Kidney (tissue), 14 donors: ENCODE results near the gene ZNF618. TPM values are rescaled to one million over a fixed set of nuclear protein-coding genes. Genes with fewer than 3 reads are reported as not detected.

Source experiments
- DNase-seq, 5 donors: peaks; one replicate each; pipeline ENCODE4 v3.0.0-alpha.2; 2013 to 2020
- FAIRE-seq: peaks from 2 replicates; lab custom pipeline; 2012; peaks lifted over from hg19 to GRCh38; lab: Jason Lieb, UNC
- H3K27ac ChIP-seq, 2 donors: one replicate each; pipeline ENCODE4 v1.7.0; 2013; ENCODE audit warnings: low read depth in 2 of 2, low read length in 2 of 2, inconsistent platforms in 1 of 2
- H3K27me3 ChIP-seq: one replicate; pipeline ENCODE4 v1.7.1; 2013; ENCODE audit warnings: low read length, inconsistent platforms; ENCODE audit not compliant: control insufficient read depth, insufficient read depth
- H3K36me3 ChIP-seq, 3 donors: one replicate each; pipeline versions ENCODE4 v1.7.0 to v1.7.1; 2013; ENCODE audit warnings: low read length in 3 of 3, control low read depth in 1 of 3, inconsistent platforms in 1 of 3; ENCODE audit not compliant: insufficient read depth in 3 of 3, control insufficient read depth in 2 of 3
- H3K4me1 ChIP-seq, 3 donors: one replicate each; pipeline versions ENCODE4 v1.7.0 to v1.7.1; 2013; ENCODE audit warnings: low read length in 3 of 3, inconsistent platforms in 1 of 3, low read depth in 1 of 3; ENCODE audit not compliant: control insufficient read depth in 2 of 3, insufficient read depth in 2 of 3
- H3K4me3 ChIP-seq, 3 donors: one replicate each; pipeline versions ENCODE4 v1.7.0 to v1.8.1; 2013; ENCODE audit warnings: low read length in 3 of 3, control low read depth in 1 of 3, inconsistent platforms in 1 of 3
- H3K9ac ChIP-seq, 3 donors: one replicate each; pipeline versions ENCODE4 v1.7.0 to v1.7.1; 2013; ENCODE audit warnings: low read length in 3 of 3, control low read depth in 1 of 3, inconsistent platforms in 1 of 3
- H3K9me3 ChIP-seq, 3 donors: one replicate each; pipeline versions ENCODE4 v1.7.0 to v1.7.1; 2013; ENCODE audit warnings: low read length in 3 of 3, control low read depth in 1 of 3, inconsistent platforms in 1 of 3; ENCODE audit not compliant: control insufficient read depth in 2 of 3, insufficient read depth in 1 of 3
- intact Hi-C: fragments of 100-400 bp; cut with DNase I; formaldehyde crosslinking; loops from one replicate; pipeline ENCODE4 v1.11.1; 2022
- polyA plus RNA-seq: library from polyadenylated mRNA; stranded (reverse); fragments of 350-450 nt; fragmentation: Illumina TruSeq; extraction: RNeasy Lipid Tissue Mini Kit (QIAGEN cat#74804); gene quantifications from one replicate; pipeline ENCODE4 v1.2.3, GENCODE V29; 2014; ENCODE audit warnings: low read depth, low replicate concordance; ENCODE audit not compliant: insufficient read depth
- total RNA-seq: library from RNA; stranded (reverse); fragmentation: NEBNext Ultra II Directional; extraction: Animal tissue kit (Norgen Biotek cat#: 25700); gene quantifications from one replicate; pipeline ENCODE4 v1.2.1, GENCODE V29; 2021
- TF ChIP-seq, protein P1 (sequence below): IDR thresholded peaks from 3 replicates; pipeline ENCODE4 v1.5.1; 2012; ENCODE audit warnings: mild to moderate bottlenecking, moderate library complexity, borderline replicate concordance; ENCODE audit not compliant: insufficient read depth; ENCODE audit errors: extremely low read depth
- donor health status: control.
- donor health status: control.
- donor health status: control.
- donor health status: control.
- donor health status: control.
- donor health status: DM: yes; HTN: yes; CAD: no.
- donor health status: Normal renal cell carcinoma (clear cell type).

Gene ZNF618
- total and polyA plus RNA-seq, 2 donors from 2014 or later, result 5.6 to 31.9 TPM

DNA sequence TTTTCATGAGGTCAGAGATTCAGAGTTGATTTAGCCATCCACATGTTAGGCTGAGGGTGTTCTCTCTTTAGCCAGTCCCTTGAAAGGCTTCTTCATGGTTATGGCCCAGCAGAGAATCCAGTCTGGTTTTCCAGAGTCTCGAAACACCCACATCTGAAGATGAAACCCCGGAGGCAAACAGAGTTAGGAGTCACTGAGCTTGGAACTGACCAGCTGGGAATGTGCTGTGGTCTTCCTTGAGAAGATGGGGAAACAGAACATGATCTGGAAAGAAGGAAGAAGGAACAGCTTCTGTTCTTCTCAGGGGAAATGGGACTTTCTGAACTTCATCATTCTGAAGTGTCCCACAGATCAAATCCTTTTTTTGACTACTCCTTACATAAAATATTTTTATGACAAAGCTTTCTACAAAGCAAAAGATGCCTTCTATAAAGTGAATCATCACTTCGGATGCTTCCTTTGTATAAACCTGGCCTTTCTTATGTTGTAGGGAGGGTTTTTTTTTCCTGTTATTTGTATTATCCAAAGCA, 45.4 kb downstream of the ZNF618 start:
- intact Hi-C loops, result no loop called here
- Histone ChIP-seq H3K27ac (peak overlapping the region in 1 of 2 donors; percentile 23), H3K36me3 (no peaks in the 10 kb centered on the region), H3K27me3 (no peaks in the 10 kb centered on the region), H3K9ac (no peak overlapping the region), H3K4me3 (no peak overlapping the region), H3K4me1 (peaks cover 0 to 13% (median 7%) of the 10 kb centered on the region in 3 donors), H3K9me3 (peaks cover 0 to 2% (median 0%) of the 10 kb centered on the region in 3 donors)
- TF ChIP-seq, protein P1, sequence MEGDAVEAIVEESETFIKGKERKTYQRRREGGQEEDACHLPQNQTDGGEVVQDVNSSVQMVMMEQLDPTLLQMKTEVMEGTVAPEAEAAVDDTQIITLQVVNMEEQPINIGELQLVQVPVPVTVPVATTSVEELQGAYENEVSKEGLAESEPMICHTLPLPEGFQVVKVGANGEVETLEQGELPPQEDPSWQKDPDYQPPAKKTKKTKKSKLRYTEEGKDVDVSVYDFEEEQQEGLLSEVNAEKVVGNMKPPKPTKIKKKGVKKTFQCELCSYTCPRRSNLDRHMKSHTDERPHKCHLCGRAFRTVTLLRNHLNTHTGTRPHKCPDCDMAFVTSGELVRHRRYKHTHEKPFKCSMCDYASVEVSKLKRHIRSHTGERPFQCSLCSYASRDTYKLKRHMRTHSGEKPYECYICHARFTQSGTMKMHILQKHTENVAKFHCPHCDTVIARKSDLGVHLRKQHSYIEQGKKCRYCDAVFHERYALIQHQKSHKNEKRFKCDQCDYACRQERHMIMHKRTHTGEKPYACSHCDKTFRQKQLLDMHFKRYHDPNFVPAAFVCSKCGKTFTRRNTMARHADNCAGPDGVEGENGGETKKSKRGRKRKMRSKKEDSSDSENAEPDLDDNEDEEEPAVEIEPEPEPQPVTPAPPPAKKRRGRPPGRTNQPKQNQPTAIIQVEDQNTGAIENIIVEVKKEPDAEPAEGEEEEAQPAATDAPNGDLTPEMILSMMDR, result no peak
- DNase-seq (no peak), FAIRE-seq (no peak)

DNA sequence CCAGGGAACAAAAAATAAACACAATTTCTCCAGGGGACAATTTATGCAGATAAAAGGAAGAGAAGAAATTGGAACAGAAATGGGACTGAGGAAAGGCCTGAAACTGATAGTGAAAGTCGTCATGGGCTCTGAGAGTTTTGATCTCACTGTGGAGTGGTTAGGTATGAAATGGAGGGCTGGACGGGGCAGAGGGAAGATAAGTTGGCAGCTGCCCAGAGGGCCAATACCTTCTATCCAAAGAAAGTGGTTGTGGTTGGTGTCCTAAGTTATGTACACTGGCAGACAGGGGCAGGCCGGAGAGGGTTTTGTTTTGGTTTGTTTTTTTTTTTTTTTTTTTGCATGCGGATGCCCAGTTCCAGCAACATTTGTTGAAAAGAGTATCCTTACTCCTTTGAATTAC, 46.1 kb downstream of the ZNF618 start:
- no peak for FAIRE-seq
- Histone ChIP-seq H3K4me3 (no peak overlapping the region), H3K27ac (no peak overlapping the region), H3K36me3 (no peaks in the 10 kb centered on the region), H3K9ac (no peak overlapping the region), H3K4me1 (peaks cover 0 to 13% (median 7%) of the 10 kb centered on the region in 3 donors), H3K9me3 (peaks cover 0 to 2% (median 0%) of the 10 kb centered on the region in 3 donors), H3K27me3 (no peaks in the 10 kb centered on the region)
- no peak for DNase-seq
- TF ChIP-seq, protein P1, result no peak
- intact Hi-C loops, result no loop called here

DNA sequence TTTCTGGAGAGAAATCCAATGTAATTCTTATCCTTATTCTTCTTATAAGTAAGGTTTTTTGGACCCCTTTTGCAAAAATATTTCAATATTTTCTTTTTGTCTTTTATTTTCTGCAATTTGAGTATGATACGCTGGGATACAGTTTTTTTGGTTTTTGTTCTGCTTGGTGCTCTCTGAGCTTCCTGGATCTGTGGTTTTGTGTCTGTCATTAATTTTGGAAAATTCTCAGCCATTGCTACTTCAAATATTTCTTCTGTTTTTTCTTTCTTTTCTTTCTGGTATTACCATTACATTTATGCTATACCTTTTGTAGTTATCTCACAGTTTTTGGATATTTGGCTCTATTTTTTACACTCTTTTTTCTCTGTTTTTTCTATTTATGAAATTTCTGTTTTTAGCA, 50.1 kb downstream of the ZNF618 start:
- no peak overlapping the region for H3K9ac ChIP-seq
- TF ChIP-seq, protein P1, result no peak

More for the DNA sequence above, 50.1 kb downstream of the ZNF618 start:
- intact Hi-C loops, result no loop called here
- no peaks in the 10 kb centered on the region for H3K27me3 ChIP-seq
- no peaks in the 10 kb centered on the region for H3K36me3 ChIP-seq
- FAIRE-seq (no peak), DNase-seq (no peak)
- H3K27ac ChIP-seq, result no peak overlapping the region
- peaks cover 0 to 4% (median 2%) of the 10 kb centered on the region in 3 donors for H3K9me3 ChIP-seq
- no peak overlapping the region for H3K4me3 ChIP-seq
- peaks cover 0 to 18% (median 12%) of the 10 kb centered on the region in 3 donors for H3K4me1 ChIP-seq
